ENCODE data around the gene JADE1. TPM values are rescaled to one million over a fixed set of nuclear protein-coding genes. Genes with fewer than 3 reads are reported as not detected.

The JADE1 gene
- total and polyA plus RNA-seq, 9 of the 15 experiments (the other 6 are each of a cell fraction or from before 2014, with no cell fraction given): 8.3 to 37.9 (median 24.4) TPM

DNA sequence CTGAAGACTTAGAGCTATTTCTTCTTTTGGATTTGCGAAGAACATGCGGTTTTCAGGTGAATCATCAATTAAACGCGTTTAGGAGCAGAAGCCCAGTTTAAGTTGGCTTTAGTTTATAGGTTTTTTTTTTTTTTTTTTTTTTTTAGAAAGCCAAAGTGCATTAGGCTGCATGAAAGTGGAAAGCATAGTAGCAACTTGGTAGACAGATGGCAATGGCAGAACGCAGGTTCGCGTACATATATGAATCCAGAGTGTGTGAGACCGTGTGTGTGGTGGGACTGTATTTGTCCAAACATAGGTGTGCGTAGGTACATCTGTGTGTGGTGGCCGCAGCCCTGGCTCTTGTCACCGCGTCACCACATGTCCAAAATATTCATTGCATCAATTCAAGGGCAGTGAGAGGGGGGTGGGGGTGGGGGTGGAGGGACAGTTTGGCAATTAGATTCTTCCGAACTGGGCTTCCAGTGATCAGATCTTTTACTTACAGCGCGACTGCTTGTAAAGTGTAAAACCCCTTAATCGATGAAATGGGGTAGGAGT, 901 bp downstream of the JADE1 start (continued):
- TF ChIP-seq, protein P1, sequence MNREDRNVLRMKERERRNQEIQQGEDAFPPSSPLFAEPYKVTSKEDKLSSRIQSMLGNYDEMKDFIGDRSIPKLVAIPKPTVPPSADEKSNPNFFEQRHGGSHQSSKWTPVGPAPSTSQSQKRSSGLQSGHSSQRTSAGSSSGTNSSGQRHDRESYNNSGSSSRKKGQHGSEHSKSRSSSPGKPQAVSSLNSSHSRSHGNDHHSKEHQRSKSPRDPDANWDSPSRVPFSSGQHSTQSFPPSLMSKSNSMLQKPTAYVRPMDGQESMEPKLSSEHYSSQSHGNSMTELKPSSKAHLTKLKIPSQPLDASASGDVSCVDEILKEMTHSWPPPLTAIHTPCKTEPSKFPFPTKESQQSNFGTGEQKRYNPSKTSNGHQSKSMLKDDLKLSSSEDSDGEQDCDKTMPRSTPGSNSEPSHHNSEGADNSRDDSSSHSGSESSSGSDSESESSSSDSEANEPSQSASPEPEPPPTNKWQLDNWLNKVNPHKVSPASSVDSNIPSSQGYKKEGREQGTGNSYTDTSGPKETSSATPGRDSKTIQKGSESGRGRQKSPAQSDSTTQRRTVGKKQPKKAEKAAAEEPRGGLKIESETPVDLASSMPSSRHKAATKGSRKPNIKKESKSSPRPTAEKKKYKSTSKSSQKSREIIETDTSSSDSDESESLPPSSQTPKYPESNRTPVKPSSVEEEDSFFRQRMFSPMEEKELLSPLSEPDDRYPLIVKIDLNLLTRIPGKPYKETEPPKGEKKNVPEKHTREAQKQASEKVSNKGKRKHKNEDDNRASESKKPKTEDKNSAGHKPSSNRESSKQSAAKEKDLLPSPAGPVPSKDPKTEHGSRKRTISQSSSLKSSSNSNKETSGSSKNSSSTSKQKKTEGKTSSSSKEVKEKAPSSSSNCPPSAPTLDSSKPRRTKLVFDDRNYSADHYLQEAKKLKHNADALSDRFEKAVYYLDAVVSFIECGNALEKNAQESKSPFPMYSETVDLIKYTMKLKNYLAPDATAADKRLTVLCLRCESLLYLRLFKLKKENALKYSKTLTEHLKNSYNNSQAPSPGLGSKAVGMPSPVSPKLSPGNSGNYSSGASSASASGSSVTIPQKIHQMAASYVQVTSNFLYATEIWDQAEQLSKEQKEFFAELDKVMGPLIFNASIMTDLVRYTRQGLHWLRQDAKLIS (CRISPR knock-in tag; IDR thresholded peaks at IDR 0.05): peak; percentile 16; the same call in 1 of the 2 replicates
- TF ChIP-seq TBP (optimal IDR thresholded peaks at IDR 0.05; ENCODE audit: low read depth, low read length) (peak; percentile 5), SNIP1 (IDR thresholded peaks at IDR 0.05; ENCODE audit: low read depth) (0 out of 2 replicates have a peak, but pooled peaks have one; percentile 43), MIER1 (IDR thresholded peaks at IDR 0.05; ENCODE audit: low read depth) (0 out of 2 replicates have a peak, but pooled peaks have one; percentile 26), ARNT (IDR thresholded peaks at IDR 0.05) (peak in 1 of 2 experiments; percentile 19; a peak in 1 of 4 replicates), GTF2E2 (tag; IDR thresholded peaks at IDR 0.05) (no peak), TAF1 (IDR thresholded peaks at IDR 0.05; ENCODE audit: control insufficient read depth, extremely low read depth, insufficient read depth, low read length, severe bottlenecking) (peak; percentile 10), NBN (IDR thresholded peaks at IDR 0.05; ENCODE audit: low read depth) (no peak), ZNF174 (CRISPR knock-in tag; IDR thresholded peaks at IDR 0.05) (no peak), SIN3A (IDR thresholded peaks at IDR 0.05; ENCODE audit: borderline replicate concordance in 2 of 2, control insufficient read depth in 1 of 2, low read depth in 2 of 2, low read length in 2 of 2) (0 out of 4 replicates have a peak, but pooled peaks of 1 of the 2 experiments have one; percentile 11), NFRKB (IDR thresholded peaks at IDR 0.05; ENCODE audit: low read depth) (peak; percentile 58; the same call in 1 of the 2 replicates)
- TF ChIP-seq, protein P2, sequence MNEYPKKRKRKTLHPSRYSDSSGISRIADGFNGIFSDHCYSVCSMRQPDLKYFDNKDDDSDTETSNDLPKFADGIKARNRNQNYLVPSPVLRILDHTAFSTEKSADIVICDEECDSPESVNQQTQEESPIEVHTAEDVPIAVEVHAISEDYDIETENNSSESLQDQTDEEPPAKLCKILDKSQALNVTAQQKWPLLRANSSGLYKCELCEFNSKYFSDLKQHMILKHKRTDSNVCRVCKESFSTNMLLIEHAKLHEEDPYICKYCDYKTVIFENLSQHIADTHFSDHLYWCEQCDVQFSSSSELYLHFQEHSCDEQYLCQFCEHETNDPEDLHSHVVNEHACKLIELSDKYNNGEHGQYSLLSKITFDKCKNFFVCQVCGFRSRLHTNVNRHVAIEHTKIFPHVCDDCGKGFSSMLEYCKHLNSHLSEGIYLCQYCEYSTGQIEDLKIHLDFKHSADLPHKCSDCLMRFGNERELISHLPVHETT (CRISPR knock-in tag; conservative IDR thresholded peaks at IDR 0.05 in 1 of 2, IDR thresholded peaks at IDR 0.05 in 1 of 2): no peak
- TF ChIP-seq, protein P3, sequence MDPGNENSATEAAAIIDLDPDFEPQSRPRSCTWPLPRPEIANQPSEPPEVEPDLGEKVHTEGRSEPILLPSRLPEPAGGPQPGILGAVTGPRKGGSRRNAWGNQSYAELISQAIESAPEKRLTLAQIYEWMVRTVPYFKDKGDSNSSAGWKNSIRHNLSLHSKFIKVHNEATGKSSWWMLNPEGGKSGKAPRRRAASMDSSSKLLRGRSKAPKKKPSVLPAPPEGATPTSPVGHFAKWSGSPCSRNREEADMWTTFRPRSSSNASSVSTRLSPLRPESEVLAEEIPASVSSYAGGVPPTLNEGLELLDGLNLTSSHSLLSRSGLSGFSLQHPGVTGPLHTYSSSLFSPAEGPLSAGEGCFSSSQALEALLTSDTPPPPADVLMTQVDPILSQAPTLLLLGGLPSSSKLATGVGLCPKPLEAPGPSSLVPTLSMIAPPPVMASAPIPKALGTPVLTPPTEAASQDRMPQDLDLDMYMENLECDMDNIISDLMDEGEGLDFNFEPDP (CRISPR knock-in tag; IDR thresholded peaks at IDR 0.05): no peak
- TF ChIP-seq, protein P4, sequence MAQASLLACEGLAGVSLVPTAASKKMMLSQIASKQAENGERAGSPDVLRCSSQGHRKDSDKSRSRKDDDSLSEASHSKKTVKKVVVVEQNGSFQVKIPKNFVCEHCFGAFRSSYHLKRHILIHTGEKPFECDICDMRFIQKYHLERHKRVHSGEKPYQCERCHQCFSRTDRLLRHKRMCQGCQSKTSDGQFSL (CRISPR knock-in tag; IDR thresholded peaks at IDR 0.05): no peak
- TF ChIP-seq, protein P4 (tag; IDR thresholded peaks at IDR 0.05): 0 out of 4 replicates have a peak, but pooled peaks of 1 of the 2 experiments have one; percentile 22
- TF ChIP-seq, protein P5, sequence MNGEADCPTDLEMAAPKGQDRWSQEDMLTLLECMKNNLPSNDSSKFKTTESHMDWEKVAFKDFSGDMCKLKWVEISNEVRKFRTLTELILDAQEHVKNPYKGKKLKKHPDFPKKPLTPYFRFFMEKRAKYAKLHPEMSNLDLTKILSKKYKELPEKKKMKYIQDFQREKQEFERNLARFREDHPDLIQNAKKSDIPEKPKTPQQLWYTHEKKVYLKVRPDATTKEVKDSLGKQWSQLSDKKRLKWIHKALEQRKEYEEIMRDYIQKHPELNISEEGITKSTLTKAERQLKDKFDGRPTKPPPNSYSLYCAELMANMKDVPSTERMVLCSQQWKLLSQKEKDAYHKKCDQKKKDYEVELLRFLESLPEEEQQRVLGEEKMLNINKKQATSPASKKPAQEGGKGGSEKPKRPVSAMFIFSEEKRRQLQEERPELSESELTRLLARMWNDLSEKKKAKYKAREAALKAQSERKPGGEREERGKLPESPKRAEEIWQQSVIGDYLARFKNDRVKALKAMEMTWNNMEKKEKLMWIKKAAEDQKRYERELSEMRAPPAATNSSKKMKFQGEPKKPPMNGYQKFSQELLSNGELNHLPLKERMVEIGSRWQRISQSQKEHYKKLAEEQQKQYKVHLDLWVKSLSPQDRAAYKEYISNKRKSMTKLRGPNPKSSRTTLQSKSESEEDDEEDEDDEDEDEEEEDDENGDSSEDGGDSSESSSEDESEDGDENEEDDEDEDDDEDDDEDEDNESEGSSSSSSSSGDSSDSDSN (IDR thresholded peaks at IDR 0.05; ENCODE audit: borderline replicate concordance in 1 of 2, low read depth in 2 of 2, low read length in 2 of 2): 0 out of 4 replicates have a peak, but pooled peaks of 1 of the 2 experiments have one; percentile 29

All from K562 (cell line).